Measurements from ENCODE around the gene CDH4. TPM values are rescaled to one million over a fixed set of nuclear protein-coding genes. Genes with fewer than 3 reads are reported as not detected.

Gene CDH4
- polyA plus RNA-seq, 5 donors: 3.6 to 8.1 (median 4.7) TPM

GRCh38 chr20:61487997-61488371 lies 235.9 kb downstream of the CDH4 start:
- DNase-seq: no peak

- DNase-seq: no peak
Measured at GRCh38 chr20:61490721-61491120, 238.7 kb downstream of the CDH4 start.

GRCh38 chr20:61492065-61492464 lies 240.0 kb downstream of the CDH4 start:
- no peak for DNase-seq

DNA sequence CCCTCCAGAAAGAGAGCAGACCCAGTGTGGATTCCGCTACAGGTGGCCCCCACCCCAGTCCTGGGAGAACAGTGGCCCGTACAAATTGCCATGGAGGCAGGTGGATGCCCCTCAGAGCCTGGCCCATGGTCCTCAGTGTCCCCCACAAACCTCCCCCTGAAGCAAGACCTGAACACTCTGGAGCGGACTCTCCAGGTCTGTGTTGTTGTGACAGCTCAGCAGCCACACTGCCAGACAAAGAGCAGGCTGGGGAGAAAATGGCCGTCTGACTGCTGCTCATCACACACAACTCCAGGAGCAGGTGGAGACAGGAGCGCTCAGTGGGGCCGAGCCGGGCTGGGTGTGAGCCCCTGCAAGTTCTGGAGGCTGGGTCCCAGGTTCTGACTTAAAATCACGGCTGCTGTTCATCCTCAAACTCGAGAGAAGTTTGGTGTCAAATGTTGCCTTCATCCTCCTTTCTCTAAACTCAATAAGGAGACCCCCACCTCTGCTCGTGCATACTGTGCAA lies 241.8 kb downstream of the CDH4 start:
- no peak for DNase-seq

DNA sequence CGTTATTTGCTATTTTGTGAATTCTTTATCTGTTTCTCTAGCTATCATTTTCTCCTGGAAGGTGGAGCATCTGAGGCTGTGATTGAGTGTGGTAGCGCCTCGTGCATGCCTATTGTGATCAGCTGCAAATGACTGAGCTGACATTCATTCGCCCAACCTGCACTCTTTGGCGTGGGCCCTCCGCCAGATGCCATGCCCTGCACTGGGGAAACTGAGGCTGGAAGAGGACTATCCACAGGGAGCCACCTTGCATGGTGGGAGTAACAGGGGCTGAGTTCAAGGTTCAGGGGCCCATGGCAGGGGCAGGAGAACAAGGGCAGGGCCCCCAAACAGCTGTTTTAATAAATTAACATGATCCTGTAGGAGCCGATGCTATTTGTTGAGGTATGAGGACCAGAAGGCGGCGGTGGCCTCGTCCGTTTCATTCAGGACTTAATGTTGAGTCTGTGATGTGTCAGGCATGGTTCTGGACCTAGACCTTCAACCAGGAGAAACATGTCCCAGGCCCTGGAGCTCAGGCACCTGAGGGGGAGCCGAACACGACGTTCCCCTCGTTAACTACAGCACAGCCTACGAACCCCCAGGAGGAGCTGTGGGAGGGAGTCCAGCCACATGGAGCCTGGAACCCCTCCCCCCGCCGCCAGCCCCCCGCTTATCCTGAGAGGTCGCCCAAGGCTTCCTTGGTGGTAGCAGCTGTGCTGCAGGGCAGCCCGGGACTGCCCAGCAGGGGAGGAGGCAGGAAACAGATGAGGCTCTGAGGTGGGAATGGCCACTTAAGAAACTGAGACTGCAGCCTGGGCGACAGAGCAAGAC lies 242.9 kb downstream of the CDH4 start:
- no peak for DNase-seq

- no peak for DNase-seq
Measured at GRCh38 chr20:61497029-61497627, 245.1 kb downstream of the CDH4 start.

DNA sequence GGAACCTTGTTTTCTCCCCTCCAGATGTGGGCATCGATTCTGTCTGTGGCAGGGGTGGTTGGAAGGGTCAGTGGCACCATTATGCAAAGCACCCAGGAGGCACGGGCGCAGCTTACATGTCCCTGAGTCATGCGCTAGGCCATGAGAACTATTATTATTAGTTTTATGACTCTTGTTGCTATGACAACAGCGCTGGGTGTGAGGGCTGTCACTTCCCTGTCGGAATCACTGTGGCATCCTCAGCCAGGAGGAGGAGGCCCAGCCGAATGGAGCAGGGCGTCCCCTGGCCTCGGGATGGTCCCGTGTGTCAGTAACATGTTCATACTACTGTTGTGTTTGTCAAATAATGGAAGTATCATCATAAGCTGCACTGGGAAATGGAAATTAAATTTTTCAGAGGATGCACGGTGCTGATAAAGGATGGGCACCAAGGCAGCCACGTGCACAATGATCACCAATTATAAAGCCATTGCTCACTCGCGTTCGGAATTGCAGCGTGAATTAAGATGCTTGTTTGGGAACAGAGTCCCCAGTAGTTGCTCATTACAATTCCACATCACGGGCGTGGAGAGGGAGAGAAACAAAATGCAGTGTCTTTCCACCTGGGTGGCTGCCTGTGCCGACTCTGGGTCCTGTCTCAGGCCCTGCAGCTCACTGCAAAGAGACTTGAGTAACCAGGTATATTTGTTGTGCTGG lies 247.9 kb downstream of the CDH4 start:
- no peak for DNase-seq

DNA sequence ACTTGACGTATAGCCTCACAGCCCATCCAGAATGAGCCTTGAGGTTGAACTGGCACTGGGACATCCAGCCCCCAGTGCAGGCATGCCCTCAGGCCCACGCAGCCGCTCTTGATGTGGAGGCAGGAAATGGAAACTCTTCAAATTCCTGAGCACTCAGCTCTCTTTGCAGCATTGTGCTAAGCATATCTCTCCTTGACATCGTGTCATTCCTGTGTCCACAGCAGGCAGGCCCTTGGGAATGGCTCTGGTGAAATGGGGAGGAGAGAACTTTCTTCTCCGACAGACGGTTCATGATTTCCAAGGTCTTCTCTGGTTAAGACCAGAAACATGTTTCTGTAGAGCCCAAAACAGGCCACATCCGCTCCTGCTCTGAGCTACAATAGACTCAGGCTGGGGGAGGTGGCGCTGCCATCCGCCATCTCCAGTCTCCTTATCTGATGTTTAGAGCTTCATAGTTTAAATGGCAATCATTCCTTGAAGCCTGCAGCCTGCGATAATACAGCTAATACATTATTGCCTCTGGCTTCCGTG lies 248.8 kb downstream of the CDH4 start:
- DNase-seq: peak; percentile 12 to 20

DNA sequence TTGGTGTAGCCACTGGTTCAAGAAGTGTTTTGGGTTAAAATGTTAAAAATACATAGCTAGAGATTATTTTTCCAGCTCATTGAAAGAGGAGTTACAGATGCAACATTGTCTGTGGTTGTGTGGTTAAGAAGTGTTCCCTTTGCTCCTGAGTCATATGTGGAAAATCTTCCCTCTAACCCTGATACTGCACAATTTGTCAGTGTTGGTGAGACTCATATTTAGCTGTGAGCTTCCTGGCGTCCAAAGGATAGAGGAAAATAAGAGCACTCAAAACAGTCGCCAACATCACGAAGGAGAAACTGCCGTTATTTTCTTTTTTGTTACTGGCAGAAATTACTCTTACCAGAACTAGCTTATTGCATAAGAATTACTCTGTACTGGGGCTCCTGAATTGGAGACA lies 250.4 kb downstream of the CDH4 start:
- DNase-seq: no peak

DNA sequence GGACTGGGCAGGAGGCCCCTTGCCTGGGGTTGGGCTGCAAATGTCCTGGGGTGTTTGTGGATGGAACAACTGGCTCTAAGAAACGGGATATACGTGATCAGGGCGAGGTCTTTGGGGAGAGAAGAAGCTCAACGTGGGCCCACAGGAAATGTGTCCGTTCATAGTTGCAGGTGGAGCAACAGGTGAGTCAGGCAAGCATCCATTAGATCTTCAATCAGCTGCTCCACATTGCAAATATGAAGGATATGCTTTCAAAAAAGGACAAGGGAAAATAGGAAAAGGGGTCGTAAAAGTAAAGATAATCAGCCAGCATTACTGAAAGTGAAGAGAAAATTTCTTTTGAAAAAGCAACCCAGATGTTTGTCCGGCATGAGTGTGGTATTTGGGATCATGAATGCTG lies 251.0 kb downstream of the CDH4 start:
- DNase-seq: no peak

- DNase-seq: no peak
Measured at GRCh38 chr20:61505508-61505907, 253.4 kb downstream of the CDH4 start.

GRCh38 chr20:61507778-61508177 lies 255.7 kb downstream of the CDH4 start:
- DNase-seq: no peak

DNA sequence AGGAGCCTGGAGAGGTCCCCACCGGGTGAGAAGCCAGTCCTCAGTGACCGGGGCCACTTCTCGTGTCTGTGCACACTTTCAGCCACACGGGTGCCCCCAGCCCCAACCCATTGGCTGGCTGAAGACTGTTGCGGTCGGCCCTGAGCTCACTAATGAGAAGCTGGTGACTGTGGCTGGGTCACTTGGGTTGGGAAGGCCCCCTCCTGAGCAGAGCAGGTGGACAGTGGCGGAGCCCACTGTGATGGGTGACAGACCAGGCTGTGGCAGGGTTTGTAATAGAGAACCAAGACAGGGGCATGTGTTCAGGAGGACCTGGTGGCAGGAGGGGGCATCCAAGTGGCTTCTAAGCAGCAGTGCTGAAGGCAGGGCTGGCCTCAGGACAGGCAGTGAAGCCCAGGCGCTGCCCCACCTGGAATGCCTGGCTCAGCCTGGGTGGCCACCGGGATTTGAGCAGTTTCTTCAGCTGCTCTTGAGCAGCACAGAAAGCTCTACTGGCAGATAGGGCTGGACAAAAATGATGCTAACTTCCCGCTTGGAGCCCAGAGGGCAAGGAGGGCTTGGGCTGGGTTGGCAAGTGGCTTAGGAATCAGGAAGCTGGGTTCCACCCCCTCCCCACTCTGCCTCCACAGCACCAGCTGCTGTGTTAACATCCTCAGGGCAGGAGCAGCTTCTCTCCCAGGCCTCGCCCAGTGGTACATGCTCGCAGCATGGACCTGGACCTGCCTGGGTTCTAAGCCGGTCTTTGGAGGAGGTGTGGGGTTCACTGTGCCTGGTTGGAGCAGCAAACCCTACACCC lies 256.4 kb downstream of the CDH4 start:
- no peak for DNase-seq

- no peak for DNase-seq
Measured at GRCh38 chr20:61510778-61511330, 258.8 kb downstream of the CDH4 start.

DNA sequence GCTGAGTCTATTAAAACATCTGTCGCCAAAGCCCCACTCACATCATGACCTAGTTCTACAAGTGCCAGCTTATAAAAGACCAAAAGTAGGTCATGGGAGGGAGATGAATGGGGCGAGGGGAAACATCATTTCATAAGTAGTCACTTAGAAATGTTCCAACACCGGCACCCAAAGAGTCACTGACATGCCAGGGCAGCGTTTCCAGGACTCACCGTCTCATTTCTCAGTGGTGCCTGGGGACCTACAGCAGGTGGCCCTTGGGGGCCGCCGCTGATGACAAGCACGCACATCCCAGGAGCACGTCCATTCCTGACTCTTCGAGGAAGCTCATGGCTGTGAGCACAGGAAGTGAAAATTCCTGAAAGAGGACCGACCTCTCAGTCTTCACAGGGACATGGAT lies 260.4 kb downstream of the CDH4 start:
- DNase-seq: no peak

GRCh38 chr20:61513124-61514017 lies 261.3 kb downstream of the CDH4 start:
- DNase-seq: no peak

- DNase-seq: no peak
Measured at GRCh38 chr20:61514018-61514365, 261.9 kb downstream of the CDH4 start.

GRCh38 chr20:61514396-61514795 lies 262.3 kb downstream of the CDH4 start:
- no peak for DNase-seq

- DNase-seq: no peak
Measured at GRCh38 chr20:61514805-61515505, 262.9 kb downstream of the CDH4 start.

- DNase-seq: no peak
Measured at GRCh38 chr20:61515922-61516321, 263.9 kb downstream of the CDH4 start.
